HCT116 (cell line): ENCODE results near the gene PPIP5K2. TPM values are rescaled to one million over a fixed set of nuclear protein-coding genes. Genes with fewer than 3 reads are reported as not detected.

ENCODE experiments used
- ATAC-seq: fragments of 200-7000 bp; cut with Tn5 transposase; 2 replicates; pipeline ENCODE4 v1.9.1; 2020; ENCODE audit warnings: mild to moderate bottlenecking, moderate library complexity
- BruUV-seq: library from RNA; stranded (reverse); fragments of 400-500 nt; replicated peaks from 2 replicates; lab custom pipeline; 2021; lab: Mats Ljungman, UMichigan
- CTCF ChIA-PET: fragments of 300-600 bp; sonication (Branson Sonifier 250); formaldehyde crosslinking; loops from one replicate; lab custom pipeline; 2021; ENCODE audit warnings: antibody characterized with exemption; lab: Charles Lee
- POLR2A ChIA-PET: fragments of 300-600, 350-600 bp; sonication (Branson Sonifier 250); formaldehyde crosslinking; loops from one replicate; lab custom pipeline; 2021; ENCODE audit warnings: antibody characterized with exemption; lab: Charles Lee
- RAD21 ChIA-PET, 2 experiments: fragments of 300-600 bp; sonication (Branson Sonifier 250); formaldehyde crosslinking; loops; one replicate each; lab custom pipeline; 2023; ENCODE audit warnings: low total read pairs in 2 of 2; ENCODE audit not compliant: uncharacterized antibody in 2 of 2, unreplicated experiment in 2 of 2, low non-redundant PET in 1 of 2; lab: Charles Lee
- DNase-seq: peaks from one replicate; pipeline ENCODE4 v3.0.0-alpha.2; 2010; ENCODE audit warnings: low read depth, low spot score
- H2AFZ ChIP-seq: fragments of 200-600 bp; shearing (Covaris generic), sonication (generic); 2 replicates; pipeline ENCODE4 v1.6.1; 2017; ENCODE audit warnings: low read depth, mixed run types, mixed read lengths, antibody characterized with exemption, low read length; ENCODE audit not compliant: poor library complexity, severe bottlenecking
- H3K27ac ChIP-seq: 2 replicates; pipeline ENCODE4 v1.5.1; 2012; ENCODE audit warnings: low read depth, low read length
- H3K27me3 ChIP-seq: fragments of 200-600 bp; sonication (generic); 2 replicates; pipeline ENCODE4 v1.6.1; 2016; ENCODE audit warnings: mixed run types, low read length, mixed read lengths; ENCODE audit not compliant: insufficient read depth
- H3K36me3 ChIP-seq, 2 experiments: fragments of 200-500 bp in 1 of 2; fragments of 200-600 bp in 1 of 2; sonication (Bioruptor generic) in 1 of 2; sonication (generic) in 1 of 2; 2 replicates each; pipeline versions ENCODE4 v1.5.1 to v1.6.1; 2014 to 2016; ENCODE audit warnings: low read length in 2 of 2, inconsistent platforms in 1 of 2, mixed read lengths in 1 of 2, mixed run types in 1 of 2; ENCODE audit not compliant: insufficient read depth in 2 of 2, control insufficient read depth in 1 of 2
- H3K4me1 ChIP-seq, 2 experiments: fragments of 200-600 bp in 1 of 2; sonication (generic) in 1 of 2; 2 replicates each; pipeline versions ENCODE4 v1.5.1 to v1.6.1; 2012 to 2017; ENCODE audit warnings: low read length in 2 of 2, inconsistent platforms in 1 of 2, mild to moderate bottlenecking in 1 of 2, mixed read lengths in 1 of 2, mixed run types in 1 of 2, moderate library complexity in 1 of 2; ENCODE audit not compliant: insufficient read depth in 2 of 2, control insufficient read depth in 1 of 2
- H3K4me2 ChIP-seq: fragments of 200-600 bp; sonication (generic); 2 replicates; pipeline ENCODE4 v1.6.1; 2017; ENCODE audit warnings: mixed run types, low read length, mixed read lengths
- H3K4me3 ChIP-seq, 2 experiments: fragments of 200-600 bp in 1 of 2; sonication (generic) in 1 of 2; replicated peaks in 1 of 2; 2 replicates each; pipeline ENCODE4 v1.5.1; 2011 to 2016; ENCODE audit warnings: low read length in 2 of 2, control low read depth in 1 of 2, low read depth in 1 of 2, mild to moderate bottlenecking in 1 of 2, mixed read lengths in 1 of 2, mixed run types in 1 of 2
- H3K79me2 ChIP-seq: fragments of 200-600 bp; sonication (generic); 2 replicates; pipeline ENCODE4 v1.6.1; 2017; ENCODE audit warnings: mild to moderate bottlenecking, mixed run types, low read length, moderate library complexity, mixed read lengths; ENCODE audit not compliant: insufficient read depth
- H3K9ac ChIP-seq: fragments of 200-600 bp; sonication (generic); 2 replicates; pipeline ENCODE4 v1.6.1; 2016; ENCODE audit warnings: low read length, mixed read lengths
- H3K9me2 ChIP-seq: fragments of 200-600 bp; sonication (generic), shearing (Covaris generic); 2 replicates; pipeline ENCODE4 v1.6.1; 2017; ENCODE audit warnings: mixed run types, mild to moderate bottlenecking, moderate library complexity; ENCODE audit not compliant: insufficient read depth
- H3K9me3 ChIP-seq, 2 experiments: fragments of 200-500 bp in 1 of 2; fragments of 200-600 bp in 1 of 2; sonication (Bioruptor generic) in 1 of 2; sonication (generic) in 1 of 2; 2 replicates each; pipeline ENCODE4 v1.6.1; 2014 to 2017; ENCODE audit warnings: low read length in 2 of 2, mixed read lengths in 2 of 2, inconsistent platforms in 1 of 2, low read depth in 1 of 2, mild to moderate bottlenecking in 1 of 2, mixed run types in 1 of 2, moderate library complexity in 1 of 2; ENCODE audit not compliant: control insufficient read depth in 1 of 2, insufficient read depth in 1 of 2
- H4K20me1 ChIP-seq: fragments of 200-600 bp; sonication (generic), shearing (Covaris generic); 2 replicates; pipeline ENCODE4 v1.6.1; 2017; ENCODE audit warnings: mixed run types, mild to moderate bottlenecking, moderate library complexity; ENCODE audit not compliant: insufficient read depth
- CEBPB ChIP-seq: IDR thresholded peaks from 2 replicates; pipeline ENCODE4 v1.6.1; 2012; ENCODE audit warnings: low read depth
- EGR1 ChIP-seq: IDR thresholded peaks from 2 replicates; pipeline ENCODE4 v1.6.1; 2012; ENCODE audit warnings: low read depth
- ELF1 ChIP-seq: IDR thresholded peaks from 2 replicates; pipeline ENCODE4 v1.6.1; 2012; ENCODE audit warnings: low read depth, borderline replicate concordance
- EZH2 ChIP-seq: fragments of 200-600 bp; sonication (generic); IDR thresholded peaks from 2 replicates; pipeline ENCODE4 v1.6.1; 2017; ENCODE audit warnings: antibody characterized with exemption, mixed run types
- EZH2phosphoT487 ChIP-seq: fragments of 200-600 bp; IDR thresholded peaks from 2 replicates; pipeline ENCODE4 v1.6.1; 2018; ENCODE audit warnings: antibody characterized with exemption, borderline replicate concordance
- JUND ChIP-seq: IDR thresholded peaks from 2 replicates; pipeline ENCODE4 v1.6.1; 2012
- POLR2A ChIP-seq: IDR thresholded peaks from 2 replicates; pipeline ENCODE4 v1.7.0; 2011; ENCODE audit warnings: borderline replicate concordance; ENCODE audit not compliant: insufficient read depth, insufficient read length; ENCODE audit errors: extremely low read depth
- POLR2AphosphoS5 ChIP-seq: IDR thresholded peaks from 2 replicates; pipeline ENCODE4 v1.6.1; 2011; ENCODE audit warnings: mild to moderate bottlenecking, low read depth, low read length, moderate library complexity
- SIN3A ChIP-seq: IDR thresholded peaks from 2 replicates; pipeline ENCODE4 v1.6.1; 2012; ENCODE audit warnings: low read depth
- SP1 ChIP-seq: IDR thresholded peaks from 2 replicates; pipeline ENCODE4 v1.6.1; 2012; ENCODE audit warnings: low read depth
- SRF ChIP-seq: IDR thresholded peaks from 2 replicates; pipeline ENCODE4 v1.6.1; 2012; ENCODE audit warnings: low read depth
- TCF7L2 ChIP-seq: IDR thresholded peaks from 2 replicates; pipeline ENCODE4 v1.7.0; 2011; ENCODE audit warnings: borderline replicate concordance, inconsistent platforms; ENCODE audit not compliant: insufficient read depth, insufficient read length; ENCODE audit errors: extremely low read depth
- YY1 ChIP-seq: IDR thresholded peaks from 2 replicates; pipeline ENCODE4 v1.6.1; 2011; ENCODE audit warnings: low read length, low read depth, moderate library complexity, mild to moderate bottlenecking; ENCODE audit not compliant: insufficient replicate concordance; ENCODE audit errors: extremely low read depth
- intact Hi-C: fragments of 100-400 bp; cut with micrococcal nuclease; formaldehyde crosslinking; loops from 2 replicates; pipeline ENCODE4 v1.10.0; 2022
- total RNA-seq: library from RNA; stranded (reverse); gene quantifications from one replicate; pipeline ENCODE4 v1.2.1, GENCODE V29; 2021; ENCODE audit not compliant: unreplicated experiment
- TF ChIP-seq, protein P1 (sequence below): IDR thresholded peaks from 2 replicates; pipeline ENCODE4 v1.6.1; 2011; ENCODE audit warnings: mild to moderate bottlenecking, low read length, moderate library complexity; ENCODE audit not compliant: insufficient replicate concordance; ENCODE audit errors: extremely low read depth
- TF ChIP-seq, protein P2 (sequence below): IDR thresholded peaks from 2 replicates; pipeline ENCODE4 v1.6.1; 2012
- TF ChIP-seq, protein P3 (sequence below), 3 experiments: fragments of 200-600 bp in 1 of 3; sonication (generic) in 1 of 3; IDR thresholded peaks in 2 of 3; conservative IDR thresholded peaks in 1 of 3; 2 replicates each; pipeline ENCODE4 v1.5.1; 2012 to 2017; ENCODE audit warnings: low read depth in 2 of 3, low read length in 2 of 3, antibody characterized with exemption in 1 of 3, borderline replicate concordance in 1 of 3, control low read depth in 1 of 3, mild to moderate bottlenecking in 1 of 3, mixed read lengths in 1 of 3, mixed run types in 1 of 3, moderate library complexity in 1 of 3; ENCODE audit not compliant: insufficient read depth in 1 of 3

Gene PPIP5K2
- total RNA-seq, 1 experiment from 2014 or later: 45.8 TPM

DNA sequence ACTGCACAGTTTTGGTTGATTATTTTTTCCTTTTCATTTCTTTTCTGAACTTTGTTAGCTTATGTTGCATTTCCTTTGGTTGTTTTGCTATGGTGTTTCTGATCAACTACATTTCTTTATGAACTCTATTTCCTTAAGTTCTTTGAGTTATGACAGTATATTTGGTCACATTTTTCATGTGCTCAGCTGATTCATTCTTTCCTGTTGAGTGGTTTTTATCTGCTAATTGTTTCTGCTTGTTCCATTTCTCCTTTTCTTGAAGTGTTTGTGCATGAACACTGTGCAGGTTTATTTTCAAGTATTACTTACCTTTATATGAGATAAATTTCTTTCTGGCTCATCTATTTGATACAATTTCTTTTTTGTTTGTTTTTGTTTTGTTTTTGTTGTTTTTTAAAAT is 87.6 kb downstream of the PPIP5K2 start:
- Histone ChIP-seq H3K36me3 (no peaks in the 10 kb centered on the region), H3K27me3 (no peaks in the 10 kb centered on the region), H3K9ac (no peak overlapping the region), H3K27ac (no peak overlapping the region), H3K9me3 (no peaks in the 10 kb centered on the region), H4K20me1 (no peaks in the 10 kb centered on the region), H3K4me1 (no peaks in the 10 kb centered on the region), H3K9me2 (no peaks in the 10 kb centered on the region), H3K4me2 (no peak overlapping the region), H3K79me2 (no peaks in the 10 kb centered on the region), H2AFZ (no peak overlapping the region), H3K4me3 (no peak overlapping the region)
- CTCF ChIA-PET: no interaction called here
- no peak for TF ChIP-seq ELF1
- TF ChIP-seq EZH2phosphoT487: no peak
- no peak for TF ChIP-seq POLR2A
- no peak for TF ChIP-seq CEBPB
- TF ChIP-seq SRF: no peak
- TF ChIP-seq, protein P1, sequence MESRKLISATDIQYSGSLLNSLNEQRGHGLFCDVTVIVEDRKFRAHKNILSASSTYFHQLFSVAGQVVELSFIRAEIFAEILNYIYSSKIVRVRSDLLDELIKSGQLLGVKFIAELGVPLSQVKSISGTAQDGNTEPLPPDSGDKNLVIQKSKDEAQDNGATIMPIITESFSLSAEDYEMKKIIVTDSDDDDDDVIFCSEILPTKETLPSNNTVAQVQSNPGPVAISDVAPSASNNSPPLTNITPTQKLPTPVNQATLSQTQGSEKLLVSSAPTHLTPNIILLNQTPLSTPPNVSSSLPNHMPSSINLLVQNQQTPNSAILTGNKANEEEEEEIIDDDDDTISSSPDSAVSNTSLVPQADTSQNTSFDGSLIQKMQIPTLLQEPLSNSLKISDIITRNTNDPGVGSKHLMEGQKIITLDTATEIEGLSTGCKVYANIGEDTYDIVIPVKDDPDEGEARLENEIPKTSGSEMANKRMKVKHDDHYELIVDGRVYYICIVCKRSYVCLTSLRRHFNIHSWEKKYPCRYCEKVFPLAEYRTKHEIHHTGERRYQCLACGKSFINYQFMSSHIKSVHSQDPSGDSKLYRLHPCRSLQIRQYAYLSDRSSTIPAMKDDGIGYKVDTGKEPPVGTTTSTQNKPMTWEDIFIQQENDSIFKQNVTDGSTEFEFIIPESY: no peak
- TF ChIP-seq, protein P2, sequence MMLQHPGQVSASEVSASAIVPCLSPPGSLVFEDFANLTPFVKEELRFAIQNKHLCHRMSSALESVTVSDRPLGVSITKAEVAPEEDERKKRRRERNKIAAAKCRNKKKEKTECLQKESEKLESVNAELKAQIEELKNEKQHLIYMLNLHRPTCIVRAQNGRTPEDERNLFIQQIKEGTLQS: no peak
- no peak for TF ChIP-seq TCF7L2
- no peak for TF ChIP-seq EZH2
- no peak for TF ChIP-seq SP1
- no peak for TF ChIP-seq POLR2AphosphoS5
- no peak for TF ChIP-seq YY1
- TF ChIP-seq, protein P3, sequence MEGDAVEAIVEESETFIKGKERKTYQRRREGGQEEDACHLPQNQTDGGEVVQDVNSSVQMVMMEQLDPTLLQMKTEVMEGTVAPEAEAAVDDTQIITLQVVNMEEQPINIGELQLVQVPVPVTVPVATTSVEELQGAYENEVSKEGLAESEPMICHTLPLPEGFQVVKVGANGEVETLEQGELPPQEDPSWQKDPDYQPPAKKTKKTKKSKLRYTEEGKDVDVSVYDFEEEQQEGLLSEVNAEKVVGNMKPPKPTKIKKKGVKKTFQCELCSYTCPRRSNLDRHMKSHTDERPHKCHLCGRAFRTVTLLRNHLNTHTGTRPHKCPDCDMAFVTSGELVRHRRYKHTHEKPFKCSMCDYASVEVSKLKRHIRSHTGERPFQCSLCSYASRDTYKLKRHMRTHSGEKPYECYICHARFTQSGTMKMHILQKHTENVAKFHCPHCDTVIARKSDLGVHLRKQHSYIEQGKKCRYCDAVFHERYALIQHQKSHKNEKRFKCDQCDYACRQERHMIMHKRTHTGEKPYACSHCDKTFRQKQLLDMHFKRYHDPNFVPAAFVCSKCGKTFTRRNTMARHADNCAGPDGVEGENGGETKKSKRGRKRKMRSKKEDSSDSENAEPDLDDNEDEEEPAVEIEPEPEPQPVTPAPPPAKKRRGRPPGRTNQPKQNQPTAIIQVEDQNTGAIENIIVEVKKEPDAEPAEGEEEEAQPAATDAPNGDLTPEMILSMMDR (IDR thresholded peaks at IDR 0.05 in 2 of 3, conservative IDR thresholded peaks at IDR 0.05 in 1 of 3; ENCODE audit: borderline replicate concordance in 1 of 3, insufficient read depth in 1 of 3, low read depth in 2 of 3, low read length in 2 of 3): no peak
- no peak for TF ChIP-seq EGR1
- no peak for TF ChIP-seq SIN3A
- no peak for TF ChIP-seq JUND
- no peak for ATAC-seq
- intact Hi-C loops: no loop called here
- BruUV-seq: no TSS peak
- POLR2A ChIA-PET: no interaction called here
- RAD21 ChIA-PET: no interaction called here
- DNase-seq: no peak
